GM12891 (cell line): ENCODE results near the gene OIT3.

Experiments used
- POLR2A ChIP-seq: IDR thresholded peaks from 2 replicates; pipeline ENCODE4 v1.6.1; 2011; ENCODE audit warnings: low read depth, low read length, control low read depth
- POLR2AphosphoS5 ChIP-seq: IDR thresholded peaks from 2 replicates; pipeline ENCODE4 v1.6.1; 2011; ENCODE audit warnings: low read depth, low read length, control low read depth
- POU2F2 ChIP-seq: IDR thresholded peaks from 2 replicates; pipeline ENCODE4 v1.6.1; 2011; ENCODE audit warnings: low read depth, mild to moderate bottlenecking, control low read depth, low read length, moderate library complexity
- TAF1 ChIP-seq: IDR thresholded peaks from 2 replicates; pipeline ENCODE4 v1.6.1; 2011; ENCODE audit warnings: low read depth, low read length, control low read depth

DNA sequence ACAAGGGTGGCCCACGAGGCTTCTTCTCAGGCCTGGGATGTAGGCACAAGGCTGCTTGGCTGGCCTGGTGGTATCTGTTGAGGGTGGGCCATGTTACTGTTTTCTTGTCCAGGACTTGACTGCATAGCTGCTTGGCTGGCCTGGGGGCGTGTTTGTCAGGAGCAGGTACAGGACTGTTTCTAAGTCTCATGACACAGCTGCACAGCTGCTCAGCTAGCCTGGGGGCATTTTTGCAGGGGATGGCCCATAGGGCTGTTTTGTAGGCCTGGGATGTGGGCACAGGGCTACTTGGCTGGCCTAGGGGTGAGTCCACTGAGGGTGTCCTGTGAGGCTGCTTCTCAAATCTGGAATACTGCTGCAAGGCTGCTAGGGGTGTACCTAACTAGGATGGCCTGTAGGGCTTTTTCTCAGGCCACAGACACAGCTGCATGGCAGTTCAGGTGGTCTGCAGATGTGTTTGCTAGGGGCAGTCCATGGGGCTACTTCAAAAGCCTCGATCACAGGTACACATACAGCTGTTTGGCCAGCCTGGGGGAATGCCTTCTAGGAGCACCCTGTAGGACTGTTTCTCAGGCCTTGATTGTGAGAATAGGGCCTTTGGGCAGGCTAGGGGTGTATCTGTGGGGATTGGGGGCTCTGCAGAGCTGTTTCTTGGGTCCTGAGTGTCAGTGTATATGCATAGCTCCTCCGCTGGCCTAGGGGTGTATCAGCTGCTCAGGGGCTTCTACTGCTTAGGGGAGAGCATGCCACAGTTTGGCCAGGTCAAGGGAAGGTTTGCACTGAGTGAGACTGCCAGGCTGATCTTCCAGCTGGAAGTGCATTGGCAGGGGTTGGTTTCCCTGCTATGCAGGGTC, 87.7 kb downstream of the OIT3 start:
- no peak for TF ChIP-seq POLR2AphosphoS5
- no peak for TF ChIP-seq TAF1
- TF ChIP-seq POLR2A, result no peak
- TF ChIP-seq POU2F2, result no peak
